B cell (primary cell): Measurements from ENCODE around the gene CLDND2. TPM values are rescaled to one million over a fixed set of nuclear protein-coding genes. Genes with fewer than 3 reads are reported as not detected.
"Not testable (repeated sequence)": the region's sequence is repeated elsewhere in the genome, so short reads cannot be mapped to it uniquely, and the experiment has no call there.

Experiments
- ATAC-seq: fragments of 200-7000 bp; cut with Tn5 transposase; one replicate; pipeline ENCODE4 v1.10.0; 2021; ENCODE audit warnings: low read depth, mild to moderate bottlenecking, moderate number of reproducible peaks, moderate library complexity
- CTCF ChIA-PET: fragments of 350-600 bp; sonication (Branson Sonifier 250); formaldehyde crosslinking; loops from one replicate; lab custom pipeline; 2021; ENCODE audit warnings: antibody characterized with exemption, inconsistent platforms; lab: Charles Lee
- POLR2A ChIA-PET: fragments of 350-600 bp; sonication (Branson Sonifier 250); formaldehyde crosslinking; loops from one replicate; lab custom pipeline; 2021; ENCODE audit warnings: antibody characterized with exemption; lab: Charles Lee
- DNase-seq: peaks from one replicate; pipeline ENCODE4 v3.0.0; 2013
- H2AFZ ChIP-seq: 2 replicates; pipeline ENCODE4 v1.6.1; 2012; ENCODE audit warnings: mild to moderate bottlenecking, low read depth, low read length; ENCODE audit not compliant: insufficient read depth, poor library complexity, severe bottlenecking
- H3K27ac ChIP-seq, 2 donors: 1 replicate in 1 of 2; 2 replicates in 1 of 2; pipeline ENCODE4 v1.5.1; 2012 to 2013; ENCODE audit warnings: low read length in 2 of 2, mild to moderate bottlenecking in 2 of 2, moderate library complexity in 1 of 2
- H3K27me3 ChIP-seq, 4 experiments: fragments of 200-600 bp in 1 of 4; sonication (generic) in 1 of 4; replicated peaks in 1 of 4; 1 replicate in 2 of 4; 2 replicates in 2 of 4; pipeline versions ENCODE4 v1.6.1 to v1.7.0; 2013 to 2016; ENCODE audit warnings: low read length in 3 of 4, mild to moderate bottlenecking in 2 of 4, mixed read lengths in 1 of 4, moderate library complexity in 1 of 4; ENCODE audit not compliant: insufficient read depth in 4 of 4, control insufficient read depth in 3 of 4; ENCODE audit errors: control extremely low read depth in 1 of 4
- H3K36me3 ChIP-seq, 2 experiments: replicated peaks in 1 of 2; 1 replicate in 1 of 2; 2 replicates in 1 of 2; pipeline versions ENCODE4 v1.6.1 to v1.7.1; 2013; ENCODE audit warnings: low read length in 1 of 2; ENCODE audit not compliant: insufficient read depth in 2 of 2, control insufficient read depth in 1 of 2; ENCODE audit errors: control extremely low read depth in 1 of 2, extremely low read depth in 1 of 2
- H3K4me1 ChIP-seq, 2 donors: fragments of 200-600 bp in 1 of 2; sonication (generic) in 1 of 2; 1 replicate in 1 of 2; 2 replicates in 1 of 2; pipeline versions ENCODE4 v1.5.1 to v1.6.1; 2013 to 2017; ENCODE audit warnings: low read length in 2 of 2; ENCODE audit not compliant: control insufficient read depth in 2 of 2, insufficient read depth in 2 of 2
- H3K4me2 ChIP-seq: replicated peaks from 2 replicates; pipeline ENCODE3; 2012; ENCODE audit warnings: mild to moderate bottlenecking, low read depth, low read length; ENCODE audit not compliant: poor library complexity, severe bottlenecking
- H3K4me3 ChIP-seq, 5 experiments: fragments of 200-600 bp in 1 of 5; sonication (generic) in 1 of 5; 1 replicate in 3 of 5; 2 replicates in 2 of 5; pipeline versions ENCODE4 v1.5.1 to v1.7.0; 2011 to 2016; ENCODE audit warnings: low read length in 4 of 5, mild to moderate bottlenecking in 4 of 5, low read depth in 2 of 5, control low read depth in 1 of 5, moderate library complexity in 1 of 5; ENCODE audit not compliant: insufficient read depth in 1 of 5; ENCODE audit errors: control extremely low read depth in 1 of 5, extremely low read depth in 1 of 5
- H3K79me2 ChIP-seq: fragments of 200-600 bp; sonication (generic); one replicate; pipeline ENCODE4 v1.6.0; 2016; ENCODE audit warnings: low read length; ENCODE audit not compliant: control insufficient read depth, insufficient read depth
- H3K9ac ChIP-seq: fragments of 200-600 bp; sonication (generic); 2 replicates; pipeline ENCODE4 v1.6.1; 2017; ENCODE audit warnings: mild to moderate bottlenecking, low read length, moderate library complexity
- H3K9me3 ChIP-seq, 3 donors: one replicate each; pipeline versions ENCODE4 v1.6.1 to v1.7.1; 2013; ENCODE audit warnings: low read length in 2 of 3; ENCODE audit not compliant: control insufficient read depth in 2 of 3, insufficient read depth in 1 of 3; ENCODE audit errors: control extremely low read depth in 1 of 3
- H4K20me1 ChIP-seq: 2 replicates; pipeline ENCODE4 v1.6.0; 2012; ENCODE audit warnings: mild to moderate bottlenecking, low read length; ENCODE audit not compliant: insufficient read depth, control insufficient read depth, poor library complexity, severe bottlenecking
- H3K27ac Mint-ChIP-seq: one replicate; pipeline ENCODE4 v1.8.0; 2021; ENCODE audit warnings: mixed read lengths
- H3K27me3 Mint-ChIP-seq: one replicate; pipeline ENCODE4 v1.8.0; 2021; ENCODE audit warnings: mixed read lengths
- H3K4me1 Mint-ChIP-seq: one replicate; pipeline ENCODE4 v1.8.0; 2021; ENCODE audit warnings: mixed read lengths
- H3K4me3 Mint-ChIP-seq: one replicate; pipeline ENCODE4 v1.8.0; 2021; ENCODE audit warnings: mixed read lengths
- H3K9me3 Mint-ChIP-seq: one replicate; pipeline ENCODE4 v1.8.0; 2022; ENCODE audit warnings: mixed read lengths; ENCODE audit not compliant: insufficient read depth
- CTCF ChIP-seq: fragments of 200-600 bp; IDR thresholded peaks from one replicate; pipeline ENCODE4 v1.8.0; 2022; ENCODE audit warnings: antibody characterized with exemption, mild to moderate bottlenecking
- EZH2 ChIP-seq: IDR thresholded peaks from 2 replicates; pipeline ENCODE4 v1.6.1; 2012; ENCODE audit warnings: borderline replicate concordance, low read depth, mild to moderate bottlenecking, moderate library complexity, low read length; ENCODE audit not compliant: insufficient read depth, poor library complexity, severe bottlenecking
- WGBS: methylation state at CpG from one replicate; pipeline ENCODE4 v1.1.5; 2013; ENCODE audit warnings: missing lambda C conversion rate; ENCODE audit not compliant: insufficient coverage; 5-methylcytosine and 5-hydroxymethylcytosine counted together
- intact Hi-C: fragments of 100-400 bp; cut with micrococcal nuclease; formaldehyde crosslinking; loops from one replicate; pipeline ENCODE4 v1.10.0; 2022
- polyA plus RNA-seq: library from polyadenylated mRNA; depleted of rRNA; stranded (reverse); fragments of >200 nt; gene quantifications from 2 replicates; pipeline ENCODE4 v1.2.3, GENCODE V29; 2012
- total RNA-seq, 2 donors: library from RNA; stranded (reverse); fragments of 120-200 nt in 1 of 2; gene quantifications; 1 replicate in 1 of 2; 2 replicates in 1 of 2; pipeline versions ENCODE4 v1.2.3 to v1.2.4, GENCODE V29; 2013 to 2022

The CLDND2 gene
- total and polyA plus RNA-seq, 2 donors (not counting 1 experiment from before 2014, with no cell fraction given), result 1.9 TPM; not detected in 1

- CTCF ChIA-PET, result interaction anchor here (1.0 to 9.2 kb wide), 8 partner anchors 17 to 257 kb away, joined by 3 to 98 read pairs (median 6); partner anchors contain the start of genes ETFB and SIGLEC10
- WGBS, result 89% methylated on average over 3 of the region's 7 CpGs
Measured at GRCh38 chr19:51399936-51400335, 31.1 kb upstream of the CLDND2 start.

GRCh38 chr19:51399231-51399630 is 30.4 kb upstream of the CLDND2 start:
- intact Hi-C loops, result no loop called here
- POLR2A ChIA-PET, result no interaction called here

More at GRCh38 chr19:51399936-51400335, 31.1 kb upstream of the CLDND2 start:
- H3K27me3 ChIP-seq, H4K20me1 ChIP-seq, H3K27ac ChIP-seq, H3K79me2 ChIP-seq, intact Hi-C loops, H2AFZ ChIP-seq, ATAC-seq, DNase-seq, H3K27me3 Mint-ChIP-seq, H3K4me2 ChIP-seq, H3K9me3 Mint-ChIP-seq, H3K9ac ChIP-seq, H3K4me3 ChIP-seq, H3K36me3 ChIP-seq, H3K27ac Mint-ChIP-seq, POLR2A ChIA-PET, H3K4me3 Mint-ChIP-seq: not testable (repeated sequence)
- H3K4me1 Mint-ChIP-seq, result peaks cover 10% of the 10 kb centered on the region
- H3K4me1 ChIP-seq, result peaks cover 4 to 10% of the 10 kb centered on the region in 2 donors
- H3K9me3 ChIP-seq, result peaks cover 2 to 15% (median 14%) of the 10 kb centered on the region in 3 donors

More at GRCh38 chr19:51399231-51399630, 30.4 kb upstream of the CLDND2 start:
- no peak overlapping the region for H3K9ac ChIP-seq
- H3K4me2 ChIP-seq, result no peak overlapping the region
- CTCF ChIA-PET, result interaction anchor here (0.8 to 9.2 kb wide), 10 partner anchors 8 to 258 kb away, joined by 3 to 98 read pairs (median 9); partner anchors contain the start of gene SIGLEC10
- Mint-ChIP-seq H3K9me3 (no peaks in the 10 kb centered on the region), H3K4me3 (no peak overlapping the region), H3K27me3 (no peaks in the 10 kb centered on the region), H3K4me1 (peaks cover 17% of the 10 kb centered on the region), H3K27ac (no peak overlapping the region)
- H3K4me3 ChIP-seq, result no peak overlapping the region
- H3K4me1 ChIP-seq, result peaks cover 11 to 17% of the 10 kb centered on the region in 2 donors
- no peak overlapping the region for H3K27ac ChIP-seq
- no peaks in the 10 kb centered on the region for H3K36me3 ChIP-seq
- no peaks in the 10 kb centered on the region for H3K79me2 ChIP-seq
- H4K20me1 ChIP-seq, result no peaks in the 10 kb centered on the region
- WGBS, result no CpG with 5 or more reads among the region's 5 CpGs
- no peak overlapping the region for H2AFZ ChIP-seq
- peaks cover 2 to 19% (median 15%) of the 10 kb centered on the region in 3 donors for H3K9me3 ChIP-seq
- no peak for DNase-seq
- no peaks in the 10 kb centered on the region for H3K27me3 ChIP-seq
- no peak for ATAC-seq
- TF ChIP-seq CTCF, result no peak
- TF ChIP-seq EZH2, result no peak
